B cell (primary cell): ENCODE results near the gene RNF130. TPM values are rescaled to one million over a fixed set of nuclear protein-coding genes. Genes with fewer than 3 reads are reported as not detected.

Experiments
- ATAC-seq: fragments of 200-7000 bp; cut with Tn5 transposase; one replicate; pipeline ENCODE4 v1.10.0; 2021; ENCODE audit warnings: low read depth, mild to moderate bottlenecking, moderate number of reproducible peaks, moderate library complexity
- CTCF ChIA-PET: fragments of 350-600 bp; sonication (Branson Sonifier 250); formaldehyde crosslinking; loops from one replicate; lab custom pipeline; 2021; ENCODE audit warnings: antibody characterized with exemption, inconsistent platforms; lab: Charles Lee
- POLR2A ChIA-PET: fragments of 350-600 bp; sonication (Branson Sonifier 250); formaldehyde crosslinking; loops from one replicate; lab custom pipeline; 2021; ENCODE audit warnings: antibody characterized with exemption; lab: Charles Lee
- DNase-seq: peaks from one replicate; pipeline ENCODE4 v3.0.0; 2013
- H2AFZ ChIP-seq: 2 replicates; pipeline ENCODE4 v1.6.1; 2012; ENCODE audit warnings: mild to moderate bottlenecking, low read depth, low read length; ENCODE audit not compliant: insufficient read depth, poor library complexity, severe bottlenecking
- H3K27ac ChIP-seq, 2 donors: 1 replicate in 1 of 2; 2 replicates in 1 of 2; pipeline ENCODE4 v1.5.1; 2012 to 2013; ENCODE audit warnings: low read length in 2 of 2, mild to moderate bottlenecking in 2 of 2, moderate library complexity in 1 of 2
- H3K27me3 ChIP-seq, 4 experiments: fragments of 200-600 bp in 1 of 4; sonication (generic) in 1 of 4; replicated peaks in 1 of 4; 1 replicate in 2 of 4; 2 replicates in 2 of 4; pipeline versions ENCODE4 v1.6.1 to v1.7.0; 2013 to 2016; ENCODE audit warnings: low read length in 3 of 4, mild to moderate bottlenecking in 2 of 4, mixed read lengths in 1 of 4, moderate library complexity in 1 of 4; ENCODE audit not compliant: insufficient read depth in 4 of 4, control insufficient read depth in 3 of 4; ENCODE audit errors: control extremely low read depth in 1 of 4
- H3K36me3 ChIP-seq, 2 experiments: replicated peaks in 1 of 2; 1 replicate in 1 of 2; 2 replicates in 1 of 2; pipeline versions ENCODE4 v1.6.1 to v1.7.1; 2013; ENCODE audit warnings: low read length in 1 of 2; ENCODE audit not compliant: insufficient read depth in 2 of 2, control insufficient read depth in 1 of 2; ENCODE audit errors: control extremely low read depth in 1 of 2, extremely low read depth in 1 of 2
- H3K4me1 ChIP-seq, 2 donors: fragments of 200-600 bp in 1 of 2; sonication (generic) in 1 of 2; 1 replicate in 1 of 2; 2 replicates in 1 of 2; pipeline versions ENCODE4 v1.5.1 to v1.6.1; 2013 to 2017; ENCODE audit warnings: low read length in 2 of 2; ENCODE audit not compliant: control insufficient read depth in 2 of 2, insufficient read depth in 2 of 2
- H3K4me2 ChIP-seq: replicated peaks from 2 replicates; pipeline ENCODE3; 2012; ENCODE audit warnings: mild to moderate bottlenecking, low read depth, low read length; ENCODE audit not compliant: poor library complexity, severe bottlenecking
- H3K4me3 ChIP-seq, 5 experiments: fragments of 200-600 bp in 1 of 5; sonication (generic) in 1 of 5; 1 replicate in 3 of 5; 2 replicates in 2 of 5; pipeline versions ENCODE4 v1.5.1 to v1.7.0; 2011 to 2016; ENCODE audit warnings: low read length in 4 of 5, mild to moderate bottlenecking in 4 of 5, low read depth in 2 of 5, control low read depth in 1 of 5, moderate library complexity in 1 of 5; ENCODE audit not compliant: insufficient read depth in 1 of 5; ENCODE audit errors: control extremely low read depth in 1 of 5, extremely low read depth in 1 of 5
- H3K79me2 ChIP-seq: fragments of 200-600 bp; sonication (generic); one replicate; pipeline ENCODE4 v1.6.0; 2016; ENCODE audit warnings: low read length; ENCODE audit not compliant: control insufficient read depth, insufficient read depth
- H3K9ac ChIP-seq: fragments of 200-600 bp; sonication (generic); 2 replicates; pipeline ENCODE4 v1.6.1; 2017; ENCODE audit warnings: mild to moderate bottlenecking, low read length, moderate library complexity
- H3K9me3 ChIP-seq, 3 donors: one replicate each; pipeline versions ENCODE4 v1.6.1 to v1.7.1; 2013; ENCODE audit warnings: low read length in 2 of 3; ENCODE audit not compliant: control insufficient read depth in 2 of 3, insufficient read depth in 1 of 3; ENCODE audit errors: control extremely low read depth in 1 of 3
- H4K20me1 ChIP-seq: 2 replicates; pipeline ENCODE4 v1.6.0; 2012; ENCODE audit warnings: mild to moderate bottlenecking, low read length; ENCODE audit not compliant: insufficient read depth, control insufficient read depth, poor library complexity, severe bottlenecking
- H3K27ac Mint-ChIP-seq: one replicate; pipeline ENCODE4 v1.8.0; 2021; ENCODE audit warnings: mixed read lengths
- H3K27me3 Mint-ChIP-seq: one replicate; pipeline ENCODE4 v1.8.0; 2021; ENCODE audit warnings: mixed read lengths
- H3K4me1 Mint-ChIP-seq: one replicate; pipeline ENCODE4 v1.8.0; 2021; ENCODE audit warnings: mixed read lengths
- H3K4me3 Mint-ChIP-seq: one replicate; pipeline ENCODE4 v1.8.0; 2021; ENCODE audit warnings: mixed read lengths
- H3K9me3 Mint-ChIP-seq: one replicate; pipeline ENCODE4 v1.8.0; 2022; ENCODE audit warnings: mixed read lengths; ENCODE audit not compliant: insufficient read depth
- CTCF ChIP-seq: fragments of 200-600 bp; IDR thresholded peaks from one replicate; pipeline ENCODE4 v1.8.0; 2022; ENCODE audit warnings: antibody characterized with exemption, mild to moderate bottlenecking
- EZH2 ChIP-seq: IDR thresholded peaks from 2 replicates; pipeline ENCODE4 v1.6.1; 2012; ENCODE audit warnings: borderline replicate concordance, low read depth, mild to moderate bottlenecking, moderate library complexity, low read length; ENCODE audit not compliant: insufficient read depth, poor library complexity, severe bottlenecking
- WGBS: methylation state at CpG from one replicate; pipeline ENCODE4 v1.1.5; 2013; ENCODE audit warnings: missing lambda C conversion rate; ENCODE audit not compliant: insufficient coverage; 5-methylcytosine and 5-hydroxymethylcytosine counted together
- intact Hi-C: fragments of 100-400 bp; cut with micrococcal nuclease; formaldehyde crosslinking; loops from one replicate; pipeline ENCODE4 v1.10.0; 2022
- polyA plus RNA-seq: library from polyadenylated mRNA; depleted of rRNA; stranded (reverse); fragments of >200 nt; gene quantifications from 2 replicates; pipeline ENCODE4 v1.2.3, GENCODE V29; 2012
- total RNA-seq, 2 donors: library from RNA; stranded (reverse); fragments of 120-200 nt in 1 of 2; gene quantifications; 1 replicate in 1 of 2; 2 replicates in 1 of 2; pipeline versions ENCODE4 v1.2.3 to v1.2.4, GENCODE V29; 2013 to 2022

The RNF130 gene
- total and polyA plus RNA-seq, 2 donors (not counting 1 experiment from before 2014, with no cell fraction given), result 18.1 to 25.8 TPM

GRCh38 chr5:179986328-179986727 is 85.2 kb downstream of the RNF130 start:
- WGBS, result 93% methylated on average over 3 of the region's 6 CpGs
- H3K9ac ChIP-seq, result no peak overlapping the region
- Mint-ChIP-seq H3K4me1 (no peaks in the 10 kb centered on the region), H3K4me3 (no peak overlapping the region), H3K9me3 (no peaks in the 10 kb centered on the region), H3K27me3 (no peaks in the 10 kb centered on the region), H3K27ac (no peak overlapping the region)
- H3K27me3 ChIP-seq, result no peaks in the 10 kb centered on the region
- H4K20me1 ChIP-seq, result no peaks in the 10 kb centered on the region
- TF ChIP-seq EZH2 (no peak), CTCF (no peak)
- H3K4me1 ChIP-seq, result no peaks in the 10 kb centered on the region
- ChIA-PET POLR2A (no interaction called here), CTCF (no interaction called here)
- H3K79me2 ChIP-seq, result no peaks in the 10 kb centered on the region
- H3K36me3 ChIP-seq, result no peaks in the 10 kb centered on the region
- intact Hi-C loops, result no loop called here
- no peak overlapping the region for H3K27ac ChIP-seq
- H3K4me2 ChIP-seq, result no peak overlapping the region
- ATAC-seq (no peak), DNase-seq (no peak)
- H2AFZ ChIP-seq, result no peak overlapping the region
- H3K9me3 ChIP-seq, result peaks cover 0 to 8% (median 0%) of the 10 kb centered on the region in 3 donors
- no peak overlapping the region for H3K4me3 ChIP-seq

- Histone ChIP-seq H3K4me1 (no peaks in the 10 kb centered on the region), H3K27ac (no peak overlapping the region), H3K4me3 (no peak overlapping the region), H3K36me3 (no peaks in the 10 kb centered on the region), H2AFZ (no peak overlapping the region), H3K9ac (no peak overlapping the region), H3K9me3 (no peaks in the 10 kb centered on the region), H3K4me2 (no peak overlapping the region), H4K20me1 (no peaks in the 10 kb centered on the region), H3K27me3 (no peaks in the 10 kb centered on the region), H3K79me2 (no peaks in the 10 kb centered on the region)
- DNase-seq (no peak), ATAC-seq (no peak)
- H3K27ac Mint-ChIP-seq, result no peak overlapping the region
- intact Hi-C loops, result no loop called here
- TF ChIP-seq EZH2, result no peak
- no peak for TF ChIP-seq CTCF
- 86% methylated on average over 1 of the region's 5 CpGs for WGBS
- H3K4me3 Mint-ChIP-seq, result no peak overlapping the region
- ChIA-PET POLR2A (no interaction called here), CTCF (no interaction called here)
- H3K9me3 Mint-ChIP-seq, result no peaks in the 10 kb centered on the region
- no peaks in the 10 kb centered on the region for H3K27me3 Mint-ChIP-seq
- no peaks in the 10 kb centered on the region for H3K4me1 Mint-ChIP-seq
Measured at GRCh38 chr5:179981636-179982035, 89.9 kb downstream of the RNF130 start.
